Fibroblast of lung (primary cell): ENCODE results near the gene JAKMIP1.

ENCODE experiments used
- EZH2 ChIP-seq: IDR thresholded peaks from 2 replicates; pipeline ENCODE4 v1.5.1; 2012; ENCODE audit warnings: low read length, control low read depth, mild to moderate bottlenecking; ENCODE audit errors: missing control alignments
- TF ChIP-seq, protein P1 (sequence below), 2 donors: IDR thresholded peaks in 1 of 2; conservative IDR thresholded peaks in 1 of 2; 1 replicate in 1 of 2; 2 replicates in 1 of 2; pipeline ENCODE4 v1.5.1; 2011 to 2012; ENCODE audit warnings: low read length in 2 of 2, control low read depth in 1 of 2, inconsistent platforms in 1 of 2, low read depth in 1 of 2, mild to moderate bottlenecking in 1 of 2

DNA sequence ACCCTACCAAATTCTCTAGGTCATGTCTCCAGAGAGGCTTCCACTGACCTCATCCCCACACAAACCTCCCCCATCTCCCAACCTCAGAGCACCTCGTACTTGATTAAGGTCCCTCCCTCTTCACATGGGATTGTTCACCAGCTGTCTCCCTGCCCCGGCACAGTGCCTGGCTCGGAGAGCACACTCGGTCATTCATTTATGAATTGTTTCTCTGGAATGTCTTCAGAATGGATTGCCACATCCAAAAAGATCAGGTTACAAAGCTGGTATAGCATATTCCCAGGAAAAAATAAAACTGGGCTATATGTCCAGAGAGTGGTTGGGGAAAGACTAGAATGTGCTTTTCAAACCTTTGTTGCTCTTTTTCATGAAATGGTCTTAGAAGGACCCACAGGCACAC lies 21.6 kb downstream of the JAKMIP1 start:
- TF ChIP-seq, protein P1, sequence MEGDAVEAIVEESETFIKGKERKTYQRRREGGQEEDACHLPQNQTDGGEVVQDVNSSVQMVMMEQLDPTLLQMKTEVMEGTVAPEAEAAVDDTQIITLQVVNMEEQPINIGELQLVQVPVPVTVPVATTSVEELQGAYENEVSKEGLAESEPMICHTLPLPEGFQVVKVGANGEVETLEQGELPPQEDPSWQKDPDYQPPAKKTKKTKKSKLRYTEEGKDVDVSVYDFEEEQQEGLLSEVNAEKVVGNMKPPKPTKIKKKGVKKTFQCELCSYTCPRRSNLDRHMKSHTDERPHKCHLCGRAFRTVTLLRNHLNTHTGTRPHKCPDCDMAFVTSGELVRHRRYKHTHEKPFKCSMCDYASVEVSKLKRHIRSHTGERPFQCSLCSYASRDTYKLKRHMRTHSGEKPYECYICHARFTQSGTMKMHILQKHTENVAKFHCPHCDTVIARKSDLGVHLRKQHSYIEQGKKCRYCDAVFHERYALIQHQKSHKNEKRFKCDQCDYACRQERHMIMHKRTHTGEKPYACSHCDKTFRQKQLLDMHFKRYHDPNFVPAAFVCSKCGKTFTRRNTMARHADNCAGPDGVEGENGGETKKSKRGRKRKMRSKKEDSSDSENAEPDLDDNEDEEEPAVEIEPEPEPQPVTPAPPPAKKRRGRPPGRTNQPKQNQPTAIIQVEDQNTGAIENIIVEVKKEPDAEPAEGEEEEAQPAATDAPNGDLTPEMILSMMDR (conservative IDR thresholded peaks at IDR 0.05 in 1 of 2, IDR thresholded peaks at IDR 0.05 in 1 of 2; ENCODE audit: low read depth in 1 of 2, low read length in 2 of 2): no peak
- TF ChIP-seq EZH2: no peak
